A172 (cell line): ENCODE measurements around the gene KIF15. TPM values are rescaled to one million over a fixed set of nuclear protein-coding genes. Genes with fewer than 3 reads are reported as not detected.

Source experiments
- DNase-seq: peaks from one replicate; pipeline ENCODE4 v3.0.0-alpha.2; 2015; ENCODE audit warnings: low spot score
- total RNA-seq: library from RNA; depleted of rRNA; stranded (reverse); fragments of >200 nt; shearing (Covaris generic); gene quantifications from 2 replicates; pipeline ENCODE4 v1.2.3, GENCODE V29; 2014; rRNA removed

Gene KIF15
- total RNA-seq, 1 experiment from 2014 or later, result 23.4 TPM

GRCh38 chr3:44875596-44875995 lies 114.0 kb downstream of the KIF15 start:
- no peak for DNase-seq

DNA sequence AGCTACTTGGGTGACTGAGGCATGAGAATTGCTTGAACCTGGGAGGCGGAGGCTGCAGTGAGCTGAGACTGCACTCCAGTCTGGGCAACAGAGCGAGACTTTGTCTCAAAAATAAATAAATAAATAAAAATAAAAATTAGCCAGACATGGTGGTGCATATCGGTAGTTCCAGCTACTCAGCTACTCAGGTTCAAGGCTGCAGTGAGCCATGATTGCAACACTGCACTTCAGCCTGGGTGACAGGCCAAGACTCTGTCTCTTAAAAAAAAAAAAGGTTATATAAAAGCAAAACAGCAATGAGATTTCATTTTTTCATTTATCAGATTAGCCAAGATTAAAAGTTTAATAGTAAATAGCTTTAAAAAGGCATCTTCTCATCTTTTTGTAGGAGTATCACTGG lies 115.7 kb downstream of the KIF15 start:
- DNase-seq, result no peak

DNA sequence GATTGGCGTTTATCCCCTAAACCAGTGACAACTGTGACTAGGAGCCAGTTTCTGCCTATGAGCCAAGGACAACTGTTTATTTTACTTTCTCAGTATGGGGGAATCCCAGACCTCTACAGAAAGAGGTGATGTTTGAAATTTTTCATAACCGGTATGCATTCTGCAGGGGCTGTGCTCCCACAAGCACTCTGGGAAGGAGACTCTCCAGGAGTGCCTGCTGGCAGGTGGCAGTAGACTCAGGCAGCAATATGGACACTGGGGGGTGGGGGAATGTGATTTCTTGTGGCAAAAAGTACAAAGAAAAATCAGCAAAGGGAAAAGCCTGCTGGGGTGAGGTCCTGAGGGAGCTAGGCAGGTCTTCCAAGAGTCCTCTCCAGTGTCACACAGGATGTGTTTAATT lies 118.7 kb downstream of the KIF15 start:
- peak; percentile 20 for DNase-seq

- DNase-seq, result no peak
These were observed 121.8 kb downstream of the KIF15 start for GRCh38 chr3:44883213-44883955.

DNA sequence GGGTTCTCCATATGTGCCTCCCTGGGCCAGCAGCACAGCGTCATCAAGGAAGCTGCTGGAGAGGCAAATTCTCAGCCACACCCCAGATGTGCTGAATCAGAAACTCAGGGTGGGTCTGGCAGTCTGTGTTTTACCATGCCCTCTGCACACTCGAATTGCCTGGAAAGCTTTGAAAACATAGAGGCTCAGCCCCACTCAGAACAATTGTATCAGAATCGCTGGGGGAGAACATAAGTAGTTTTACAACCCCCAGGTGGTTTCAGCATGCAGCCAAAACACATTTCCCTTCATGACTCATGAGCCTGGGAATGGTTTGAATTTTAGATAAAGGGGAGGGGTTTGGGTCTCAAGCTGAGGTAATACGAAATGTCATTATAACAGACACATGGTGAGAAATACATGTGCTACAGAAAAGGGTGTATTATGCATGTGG lies 122.4 kb downstream of the KIF15 start:
- peak; percentile 97 for DNase-seq

DNA sequence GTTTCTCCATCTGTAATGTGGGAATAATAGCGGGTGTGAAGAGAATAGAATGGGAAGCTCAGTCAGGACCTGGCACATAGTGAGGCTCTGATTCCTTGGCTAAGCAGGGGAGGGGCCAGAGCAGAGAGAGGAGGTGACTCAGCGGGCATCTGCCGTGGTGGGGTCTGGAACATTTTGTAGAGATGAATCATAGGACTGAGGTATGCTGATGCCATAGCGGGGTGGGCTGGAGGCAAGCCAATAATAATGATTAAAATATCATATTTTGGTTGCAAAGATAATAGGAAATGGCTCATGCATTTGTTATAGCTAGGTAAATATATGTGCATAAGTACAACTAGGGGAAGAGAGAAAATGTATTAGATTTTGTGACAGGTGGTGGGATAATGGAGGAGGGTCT lies 124.0 kb downstream of the KIF15 start:
- peak; percentile 97 for DNase-seq

DNA sequence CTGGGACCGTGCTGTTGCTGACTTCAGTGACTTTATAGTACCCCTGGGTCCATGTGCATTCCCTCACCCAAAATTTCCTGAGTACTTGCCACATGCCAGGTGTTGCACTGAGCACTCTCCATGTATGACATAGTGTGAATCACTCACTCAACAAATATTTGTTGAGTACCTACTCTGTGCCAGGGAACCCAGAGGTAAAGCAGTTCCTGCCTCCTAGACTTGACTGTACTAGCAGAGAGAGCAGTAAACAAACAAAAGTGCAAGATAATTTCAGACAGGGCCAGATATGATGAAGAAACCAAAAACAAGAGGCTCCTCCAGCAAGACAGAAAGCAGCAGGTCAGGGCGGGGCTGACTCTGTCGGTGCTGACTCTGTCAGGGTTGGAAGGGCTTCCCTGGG lies 125.0 kb downstream of the KIF15 start:
- peak; percentile 31 for DNase-seq

- no peak for DNase-seq
These were observed 125.5 kb downstream of the KIF15 start for GRCh38 chr3:44887101-44887500.

DNA sequence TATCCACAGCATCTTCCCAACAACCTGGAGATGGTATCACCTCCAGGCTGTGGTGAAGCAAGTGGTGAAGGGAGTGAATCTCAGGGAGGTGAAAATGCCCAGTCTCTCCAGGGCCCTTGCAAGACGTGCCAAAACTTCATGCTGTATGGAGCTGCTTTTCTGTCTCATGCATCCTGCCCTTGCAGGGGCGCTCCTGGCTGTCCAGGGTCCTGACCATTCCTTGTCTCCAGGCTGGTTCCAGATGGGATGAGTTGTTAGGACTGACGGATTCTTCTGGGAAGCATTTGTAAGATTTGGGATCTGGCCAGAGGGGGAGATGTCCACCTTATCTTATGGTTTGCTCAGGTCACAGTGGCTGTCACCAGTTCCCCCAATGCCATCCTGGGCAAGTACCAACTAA lies 128.7 kb downstream of the KIF15 start:
- no peak for DNase-seq

GRCh38 chr3:44890852-44891251 lies 129.3 kb downstream of the KIF15 start:
- DNase-seq, result no peak

- DNase-seq, result peak; percentile 45
These were observed 131.1 kb downstream of the KIF15 start for GRCh38 chr3:44892689-44893088.

DNA sequence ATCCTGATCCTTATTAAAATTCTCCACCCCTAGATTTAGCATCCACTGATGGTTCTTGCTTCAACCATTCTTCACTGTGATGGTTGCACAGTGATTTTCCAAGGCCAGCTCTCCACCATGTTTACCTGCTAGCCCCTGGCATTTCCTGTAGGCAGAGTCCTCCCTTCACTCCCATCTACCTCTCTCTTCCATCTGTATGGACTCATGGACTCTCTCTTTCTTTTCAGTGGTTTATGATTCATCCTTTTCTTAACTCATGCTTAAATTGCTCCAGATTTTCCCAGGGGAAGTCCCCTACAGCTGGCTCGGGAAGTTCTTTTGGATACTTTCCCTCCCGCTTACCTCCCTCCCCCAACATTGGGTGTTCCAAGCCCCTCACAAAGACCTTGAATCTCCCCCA lies 131.5 kb downstream of the KIF15 start:
- DNase-seq, result peak; percentile 84

- DNase-seq, result peak; percentile 31
These were observed 132.9 kb downstream of the KIF15 start for GRCh38 chr3:44894485-44894884.

- DNase-seq, result no peak
These were observed 134.8 kb downstream of the KIF15 start for GRCh38 chr3:44896440-44896839.

GRCh38 chr3:44899683-44900367 lies 138.2 kb downstream of the KIF15 start:
- DNase-seq, result no peak

DNA sequence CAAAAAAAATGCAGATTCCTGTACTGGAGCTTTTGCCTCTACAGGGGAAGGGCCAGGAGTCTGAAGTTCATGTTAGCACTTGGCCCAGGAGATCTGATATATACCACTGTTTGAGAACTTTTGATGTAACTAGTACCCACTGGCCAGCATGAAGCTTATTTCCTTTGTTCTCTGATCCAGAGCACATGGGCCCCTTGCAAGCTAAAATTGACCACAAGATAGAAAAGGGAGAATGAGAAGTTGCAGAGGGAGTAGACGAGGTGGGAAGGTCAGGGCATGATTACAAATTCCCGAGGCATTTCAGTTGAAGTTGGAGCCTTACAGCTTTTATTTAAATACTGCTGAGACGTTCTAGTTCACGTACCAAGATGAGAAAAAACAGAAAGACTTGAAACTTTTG lies 141.0 kb downstream of the KIF15 start:
- DNase-seq, result no peak

Other genes with a start within 250 kb of the KIF15 start
- not detected in 2 replicates for gene ZKSCAN7, start 206.6 kb upstream of the KIF15 start, total RNA-seq
- not detected in 2 replicates for gene ZNF660, start 176.8 kb upstream of the KIF15 start, total RNA-seq
- gene ZNF197, start 136.8 kb upstream of the KIF15 start, total RNA-seq, result 11.5 and 14.7 TPM in 2 replicates
- 15.3 and 16.5 TPM in 2 replicates for gene ZNF35, start 113.1 kb upstream of the KIF15 start, total RNA-seq
- gene ZNF502, start 49.1 kb upstream of the KIF15 start, total RNA-seq, result 0.69 and 0.93 TPM in 2 replicates
- gene ZNF501, start 32.2 kb upstream of the KIF15 start, total RNA-seq, result not detected in 2 replicates
- 27.0 and 28.2 TPM in 2 replicates for gene KIAA1143, start 175 bp upstream of the KIF15 start, total RNA-seq
- gene TMEM42, start 100.1 kb downstream of the KIF15 start, total RNA-seq, result 0.14 and 0.69 TPM in 2 replicates
- 0.10 and 0.65 TPM in 2 replicates for gene TGM4, start 112.8 kb downstream of the KIF15 start, total RNA-seq
- gene ZDHHC3, start 214.4 kb downstream of the KIF15 start, total RNA-seq, result 55.2 and 56.2 TPM in 2 replicates
- 62.5 and 65.0 TPM in 2 replicates for gene EXOSC7, start 214.4 kb downstream of the KIF15 start, total RNA-seq